Activated naive CD4-positive, alpha-beta T cell treated with anti-CD3 and anti-CD28 coated beads, Interleukin-2, amount 50 U/mL, for 72 hours (primary cell): Measurements from ENCODE around the gene CLDN16. TPM values are rescaled to one million over a fixed set of nuclear protein-coding genes. Genes with fewer than 3 reads are reported as not detected.

Experiments
- ATAC-seq, 2 donors: fragments of 150-1000 bp; cut with Tn5 transposase; 2 replicates each; pipeline ENCODE4 v1.10.0; 2021; ENCODE audit warnings: mild to moderate bottlenecking in 2 of 2, moderate library complexity in 2 of 2
- DNase-seq, 2 donors: peaks; one replicate each; pipeline ENCODE4 v3.0.0; 2021 to 2022; ENCODE audit warnings: low spot score in 2 of 2
- H3K27ac Mint-ChIP-seq, 2 donors: one replicate each; pipeline ENCODE4 v1.8.0; 2022; ENCODE audit warnings: mild to moderate bottlenecking in 2 of 2, mixed read lengths in 2 of 2
- H3K36me3 Mint-ChIP-seq, 2 donors: one replicate each; pipeline ENCODE4 v1.8.0; 2022; ENCODE audit warnings: mixed read lengths in 2 of 2
- H3K9me3 Mint-ChIP-seq, 2 donors: one replicate each; pipeline ENCODE4 v1.8.0; 2022; ENCODE audit warnings: mixed read lengths in 2 of 2
- total RNA-seq, 2 donors: library from RNA; stranded (reverse); gene quantifications; one replicate each; pipeline ENCODE4 v1.2.3, GENCODE V29; 2022

CLDN16 gene
- total RNA-seq, 2 donors from 2014 or later = not detected

DNA sequence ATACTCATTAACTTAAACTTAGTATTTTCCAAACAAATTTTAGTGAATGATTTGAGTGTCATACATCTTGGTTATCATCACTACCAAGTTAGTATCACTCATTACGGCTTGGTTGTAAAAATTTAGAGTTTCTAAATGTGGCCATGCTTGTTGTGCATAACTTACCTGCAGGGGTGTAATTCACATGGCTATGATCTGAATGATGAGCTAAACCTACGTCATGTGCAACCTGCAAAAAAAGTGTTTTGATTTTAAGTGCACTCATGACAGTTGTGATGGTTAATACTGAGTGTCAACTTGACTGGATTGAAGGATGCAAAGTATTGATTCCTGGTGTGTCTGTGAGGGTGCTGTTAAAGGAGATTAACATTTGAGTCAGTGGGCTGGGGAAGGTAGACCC is 17.6 kb upstream of the CLDN16 start:
- DNase-seq (no peak), ATAC-seq (no peak)
- H3K36me3 Mint-ChIP-seq = no peaks in the 10 kb centered on the region
- no peaks in the 10 kb centered on the region for H3K9me3 Mint-ChIP-seq
- no peak overlapping the region for H3K27ac Mint-ChIP-seq

DNA sequence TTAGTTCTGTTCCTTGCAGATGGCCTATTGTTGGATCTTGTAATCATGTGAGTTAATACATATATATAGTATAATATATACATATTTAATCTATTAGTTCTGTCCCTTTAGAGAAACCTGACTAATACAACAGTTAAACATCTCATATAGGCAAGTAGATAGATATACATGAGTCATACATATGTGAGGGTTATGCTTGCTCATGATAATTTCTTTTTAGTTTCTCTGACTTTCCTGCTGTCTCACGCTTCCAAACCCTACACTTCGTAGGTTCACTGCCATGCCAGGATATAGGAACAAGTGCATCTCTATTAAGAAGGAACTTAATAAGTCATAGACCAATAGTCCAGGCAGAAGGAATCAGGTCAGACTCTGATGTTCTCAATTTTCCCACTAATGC is 16.8 kb upstream of the CLDN16 start:
- ATAC-seq = no peak
- H3K9me3 Mint-ChIP-seq = no peaks in the 10 kb centered on the region
- no peak for DNase-seq
- H3K36me3 Mint-ChIP-seq = no peaks in the 10 kb centered on the region
- H3K27ac Mint-ChIP-seq = no peak overlapping the region

DNA sequence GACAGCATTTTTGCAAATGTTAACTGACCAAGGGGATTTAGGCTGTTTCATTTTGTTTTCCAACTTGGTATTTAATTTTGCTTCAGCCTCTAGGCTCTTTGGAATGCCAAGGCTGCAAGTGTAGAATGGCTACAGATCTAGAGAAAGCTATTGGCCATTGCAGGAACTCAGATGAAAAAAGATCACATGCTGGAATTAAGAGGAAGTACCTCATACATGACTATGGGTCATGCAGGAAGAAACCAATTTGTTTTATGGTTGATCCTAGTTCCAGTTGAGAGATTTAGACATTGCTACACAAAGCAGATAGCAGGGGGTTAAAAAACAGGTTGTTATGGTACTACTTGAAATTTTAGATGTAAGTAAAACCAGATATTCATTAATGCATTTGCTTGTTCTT is 12.7 kb upstream of the CLDN16 start:
- ATAC-seq = no peak
- H3K9me3 Mint-ChIP-seq = peaks cover 0 to 2% of the 10 kb centered on the region in 2 donors
- no peaks in the 10 kb centered on the region for H3K36me3 Mint-ChIP-seq
- no peak for DNase-seq
- no peak overlapping the region for H3K27ac Mint-ChIP-seq

- no peak for ATAC-seq
- H3K27ac Mint-ChIP-seq = no peak overlapping the region
- H3K9me3 Mint-ChIP-seq = peaks cover 0 to 3% of the 10 kb centered on the region in 2 donors
- no peak for DNase-seq
- H3K36me3 Mint-ChIP-seq = no peaks in the 10 kb centered on the region
These were observed 12.3 kb upstream of the CLDN16 start for GRCh38 chr3:190375671-190376070.

- DNase-seq (no peak), ATAC-seq (no peak)
- no peak overlapping the region for H3K27ac Mint-ChIP-seq
- H3K36me3 Mint-ChIP-seq = no peaks in the 10 kb centered on the region
- peaks cover 0 to 3% of the 10 kb centered on the region in 2 donors for H3K9me3 Mint-ChIP-seq
These were observed 9.6 kb upstream of the CLDN16 start for GRCh38 chr3:190378240-190378891.

DNA sequence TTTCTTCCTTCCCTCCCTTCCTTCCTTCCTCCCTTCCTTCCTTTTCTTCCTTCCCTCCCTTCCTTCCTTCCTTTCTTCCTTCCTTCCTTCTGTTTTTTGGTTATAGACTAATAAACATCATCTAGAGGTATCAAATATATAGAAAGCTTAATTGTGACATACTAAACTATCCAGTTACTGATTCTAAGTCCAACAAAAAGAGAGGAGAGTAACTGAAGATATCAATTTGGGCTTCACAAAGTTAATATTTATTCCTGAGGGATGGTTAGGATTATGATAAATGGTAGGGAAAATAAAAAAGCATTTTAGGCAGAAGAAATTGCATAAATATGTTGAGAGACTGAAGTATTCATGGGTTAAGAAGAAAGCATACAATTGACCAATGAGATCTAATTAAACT is 7.8 kb upstream of the CLDN16 start:
- DNase-seq (no peak), ATAC-seq (no peak)
- Mint-ChIP-seq H3K27ac (no peak overlapping the region), H3K9me3 (peaks cover 0 to 3% of the 10 kb centered on the region in 2 donors), H3K36me3 (no peaks in the 10 kb centered on the region)

- Mint-ChIP-seq H3K36me3 (no peaks in the 10 kb centered on the region), H3K27ac (no peak overlapping the region), H3K9me3 (peaks cover 0 to 3% of the 10 kb centered on the region in 2 donors)
- DNase-seq = no peak
- no peak for ATAC-seq
These were observed 6.5 kb upstream of the CLDN16 start for GRCh38 chr3:190381441-190381840.

GRCh38 chr3:190382082-190382481 is 5.9 kb upstream of the CLDN16 start:
- ATAC-seq (peak; percentile 37 to 95), DNase-seq (no peak)
- peak overlapping the region in 1 of 2 donors; percentile 53 for H3K27ac Mint-ChIP-seq
- peaks cover 0 to 3% of the 10 kb centered on the region in 2 donors for H3K9me3 Mint-ChIP-seq
- no peaks in the 10 kb centered on the region for H3K36me3 Mint-ChIP-seq

DNA sequence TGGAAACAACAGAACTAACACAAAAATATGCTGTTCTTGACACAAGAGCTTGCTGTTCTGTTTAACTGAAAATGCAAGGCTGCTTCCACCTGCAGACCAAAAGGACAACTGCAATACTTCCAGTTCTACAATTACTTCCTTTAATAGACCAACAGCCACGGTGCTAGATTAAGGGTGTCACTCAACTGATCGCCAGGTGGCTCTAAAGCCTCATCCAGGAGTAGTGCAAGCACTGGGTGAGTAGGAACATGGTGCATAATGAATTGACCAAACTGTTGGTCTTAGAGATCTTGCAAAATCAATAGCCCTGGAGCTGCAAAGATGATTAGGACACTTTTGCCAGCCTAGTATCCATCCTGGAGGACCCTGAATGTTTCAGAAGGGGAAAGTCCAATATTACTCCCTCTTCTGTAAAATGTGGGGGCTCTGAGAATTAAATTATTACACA is 3.6 kb upstream of the CLDN16 start:
- DNase-seq (no peak), ATAC-seq (peak; percentile 43 to 44)
- Mint-ChIP-seq H3K27ac (no peak overlapping the region), H3K36me3 (no peaks in the 10 kb centered on the region), H3K9me3 (peaks cover 0 to 3% of the 10 kb centered on the region in 2 donors)

DNA sequence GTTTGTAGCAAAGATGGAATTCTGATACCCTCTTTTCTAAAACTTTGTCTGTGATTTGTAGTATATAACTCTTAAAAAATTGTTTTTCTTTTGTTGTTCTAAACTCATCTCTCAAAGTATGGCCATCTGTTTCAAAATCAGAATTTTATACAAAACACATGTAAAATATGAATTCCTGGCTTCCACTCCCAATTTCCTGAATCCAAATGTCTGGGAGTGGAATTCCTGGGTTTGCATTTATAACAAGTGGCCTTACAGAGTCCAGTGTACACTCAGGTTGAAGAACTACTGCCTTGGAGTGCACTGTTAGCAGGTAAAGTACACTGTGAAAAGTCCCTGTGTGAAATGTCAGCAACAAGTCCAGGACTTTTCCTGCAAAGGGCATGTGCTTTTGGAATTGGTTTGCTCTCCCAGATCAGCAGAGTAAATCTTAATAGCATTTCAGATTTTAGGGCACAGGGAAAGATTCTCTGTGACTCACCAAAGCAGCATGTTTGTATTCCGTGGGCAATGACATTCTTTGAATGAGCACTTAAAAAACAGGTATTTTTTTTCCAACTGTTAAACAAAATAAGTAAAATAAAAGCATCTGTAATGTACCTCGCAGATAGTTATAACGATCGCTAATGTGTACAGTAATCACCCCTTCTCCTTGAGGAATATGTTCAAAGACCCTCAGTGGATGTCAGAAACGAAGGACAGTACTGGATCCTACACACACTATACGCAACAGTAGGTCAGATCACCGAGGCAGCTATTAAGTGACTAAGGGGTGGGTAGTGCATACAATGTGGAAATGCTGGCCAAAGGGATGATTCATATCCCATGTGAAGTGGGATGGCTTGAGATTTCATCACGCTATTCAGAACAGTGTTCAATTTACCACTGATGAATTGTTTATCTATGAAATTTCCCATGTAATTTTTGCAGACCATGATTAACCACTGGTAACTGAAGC is 2.0 kb upstream of the CLDN16 start:
- no peak for ATAC-seq

GRCh38 chr3:190388703-190389102 is 740 bp downstream of the CLDN16 start:
- Mint-ChIP-seq H3K36me3 (no peaks in the 10 kb centered on the region), H3K27ac (no peak overlapping the region), H3K9me3 (no peaks in the 10 kb centered on the region)
- ATAC-seq (no peak), DNase-seq (no peak)

More for the DNA sequence above, 2.0 kb upstream of the CLDN16 start:
- DNase-seq = no peak
- H3K9me3 Mint-ChIP-seq = no peaks in the 10 kb centered on the region
- H3K27ac Mint-ChIP-seq = no peak overlapping the region
- H3K36me3 Mint-ChIP-seq = no peaks in the 10 kb centered on the region

DNA sequence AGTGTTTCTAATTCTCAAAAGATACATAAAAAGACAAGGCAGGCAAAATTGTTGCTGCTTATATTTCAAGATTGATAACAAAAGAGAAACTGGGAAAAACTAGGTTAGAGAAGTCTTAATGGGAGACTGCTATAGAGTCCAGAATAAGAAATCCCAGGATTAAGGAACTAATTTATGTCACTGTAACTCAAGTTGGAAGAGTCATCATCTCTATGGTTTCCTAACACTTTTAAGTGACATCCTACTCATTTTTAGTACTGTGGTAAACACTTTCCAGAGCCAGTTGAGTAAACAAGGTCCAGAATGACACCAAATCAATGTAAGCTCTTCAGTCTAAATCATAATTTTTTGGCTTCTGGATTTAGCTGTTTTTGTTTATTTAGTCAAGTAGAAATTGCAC is 8.0 kb downstream of the CLDN16 start:
- Mint-ChIP-seq H3K36me3 (no peaks in the 10 kb centered on the region), H3K9me3 (no peaks in the 10 kb centered on the region), H3K27ac (no peak overlapping the region)
- DNase-seq (no peak), ATAC-seq (no peak)

DNA sequence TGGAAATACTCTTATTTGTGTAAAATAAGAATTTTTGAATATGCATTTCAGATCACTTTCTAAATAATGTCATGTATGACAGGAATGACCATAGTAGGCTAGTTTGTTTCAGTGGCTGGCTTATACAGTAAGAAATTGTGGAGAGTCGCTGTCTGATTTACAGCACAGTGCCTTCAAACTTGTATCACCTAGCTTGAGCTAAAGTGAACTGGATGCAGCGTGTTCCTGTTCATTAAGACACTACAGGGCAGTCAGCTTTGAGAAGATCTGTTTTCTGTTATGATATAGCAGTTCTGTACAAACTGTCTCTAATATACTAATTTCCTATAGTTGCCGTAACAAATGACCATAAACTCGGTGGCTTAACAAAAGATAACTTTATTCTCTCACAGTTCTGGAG is 9.9 kb downstream of the CLDN16 start:
- DNase-seq (no peak), ATAC-seq (no peak)
- H3K27ac Mint-ChIP-seq = no peak overlapping the region
- H3K36me3 Mint-ChIP-seq = no peaks in the 10 kb centered on the region
- no peaks in the 10 kb centered on the region for H3K9me3 Mint-ChIP-seq

GRCh38 chr3:190399677-190400076 is 11.7 kb downstream of the CLDN16 start:
- no peak overlapping the region for H3K27ac Mint-ChIP-seq
- H3K36me3 Mint-ChIP-seq = no peaks in the 10 kb centered on the region
- DNase-seq (no peak), ATAC-seq (no peak)
- no peaks in the 10 kb centered on the region for H3K9me3 Mint-ChIP-seq

GRCh38 chr3:190401963-190402362 is 14.0 kb downstream of the CLDN16 start:
- DNase-seq = no peak
- Mint-ChIP-seq H3K27ac (no peak overlapping the region), H3K9me3 (no peaks in the 10 kb centered on the region), H3K36me3 (no peaks in the 10 kb centered on the region)
- ATAC-seq = no peak

DNA sequence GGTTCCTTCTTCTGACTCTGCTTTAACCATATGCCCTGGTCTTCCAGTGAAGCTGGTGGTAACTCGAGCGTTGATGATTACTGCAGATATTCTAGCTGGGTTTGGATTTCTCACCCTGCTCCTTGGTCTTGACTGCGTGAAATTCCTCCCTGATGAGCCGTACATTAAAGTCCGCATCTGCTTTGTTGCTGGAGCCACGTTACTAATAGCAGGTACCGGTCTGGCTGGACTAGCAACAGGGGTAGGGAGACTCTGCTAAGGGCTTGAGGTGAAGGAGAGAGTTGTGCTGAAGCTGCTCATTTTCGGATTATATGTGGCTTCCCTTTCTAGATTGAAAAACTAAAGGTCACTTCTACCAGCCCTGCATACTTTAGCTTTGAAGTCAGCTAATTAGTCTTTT is 16.8 kb downstream of the CLDN16 start:
- DNase-seq = no peak
- H3K9me3 Mint-ChIP-seq = no peaks in the 10 kb centered on the region
- no peaks in the 10 kb centered on the region for H3K36me3 Mint-ChIP-seq
- no peak overlapping the region for H3K27ac Mint-ChIP-seq
- ATAC-seq = no peak

DNA sequence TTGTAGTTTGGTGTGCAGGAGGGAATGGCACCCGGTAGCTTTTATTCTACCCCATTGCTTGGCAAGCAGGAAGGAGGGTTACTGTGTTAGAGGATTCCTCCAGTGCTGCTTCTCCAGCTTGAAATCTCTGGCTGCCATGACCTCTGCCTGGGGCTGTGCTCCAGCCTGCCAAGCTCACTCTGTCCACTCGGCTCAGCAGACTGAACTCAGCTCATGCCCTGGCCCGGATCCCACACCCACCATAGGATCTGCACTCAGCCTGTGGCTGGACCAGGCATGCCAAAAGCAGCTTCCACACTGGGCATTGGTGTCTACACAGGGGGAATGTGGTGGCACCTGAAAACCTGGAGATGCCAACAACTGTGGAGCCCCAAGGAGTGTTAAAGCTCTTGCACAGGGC is 26.3 kb downstream of the CLDN16 start:
- Mint-ChIP-seq H3K9me3 (peaks cover 11 to 13% of the 10 kb centered on the region in 2 donors), H3K27ac (no peak overlapping the region), H3K36me3 (peaks cover 0 to 12% of the 10 kb centered on the region in 2 donors)
- DNase-seq = no peak
- no peak for ATAC-seq
